ENCODE data around the gene TAF5.

TAF5 gene

GRCh38 chr10:103429647-103430046, 61.9 kb downstream of the TAF5 start:
- H3K4me3 ChIP-seq (ENCODE audit: low read length): no peak overlapping the region

GRCh38 chr10:103431902-103432301, 64.1 kb downstream of the TAF5 start:
- WGBS (ENCODE audit: insufficient coverage, insufficient read length): no CpG with 5 or more reads among the region's 8 CpGs
- H3K36me3 ChIP-seq (ENCODE audit: control insufficient read depth, insufficient read depth, low read length): peaks cover 41% of the 10 kb centered on the region; the same call in 1 of the 2 replicates
- no peak overlapping the region for H3K27ac ChIP-seq (ENCODE audit: low read length)
- H3K9me3 ChIP-seq (ENCODE audit: control insufficient read depth, insufficient read depth, low read length): no peaks in the 10 kb centered on the region
- H3K27me3 ChIP-seq (ENCODE audit: control insufficient read depth, insufficient read depth, low read length): no peaks in the 10 kb centered on the region
- no peak overlapping the region for H3K4me3 ChIP-seq (ENCODE audit: low read length)
- DNase-seq (ENCODE audit: low read depth, low spot score): no peak
- no peaks in the 10 kb centered on the region for H3K4me1 ChIP-seq (ENCODE audit: control insufficient read depth, insufficient read depth, low read length)

More at GRCh38 chr10:103429647-103430046, 61.9 kb downstream of the TAF5 start:
- DNase-seq (ENCODE audit: low read depth, low spot score): no peak
- WGBS (ENCODE audit: insufficient coverage, insufficient read length): no CpG with 5 or more reads among the region's 5 CpGs
- no peak overlapping the region for H3K27ac ChIP-seq (ENCODE audit: low read length)
- no peaks in the 10 kb centered on the region for H3K27me3 ChIP-seq (ENCODE audit: control insufficient read depth, insufficient read depth, low read length)
- H3K4me1 ChIP-seq (ENCODE audit: control insufficient read depth, insufficient read depth, low read length): no peaks in the 10 kb centered on the region
- peaks cover 40% of the 10 kb centered on the region for H3K36me3 ChIP-seq (ENCODE audit: control insufficient read depth, insufficient read depth, low read length)
- H3K9me3 ChIP-seq (ENCODE audit: control insufficient read depth, insufficient read depth, low read length): no peaks in the 10 kb centered on the region

DNA sequence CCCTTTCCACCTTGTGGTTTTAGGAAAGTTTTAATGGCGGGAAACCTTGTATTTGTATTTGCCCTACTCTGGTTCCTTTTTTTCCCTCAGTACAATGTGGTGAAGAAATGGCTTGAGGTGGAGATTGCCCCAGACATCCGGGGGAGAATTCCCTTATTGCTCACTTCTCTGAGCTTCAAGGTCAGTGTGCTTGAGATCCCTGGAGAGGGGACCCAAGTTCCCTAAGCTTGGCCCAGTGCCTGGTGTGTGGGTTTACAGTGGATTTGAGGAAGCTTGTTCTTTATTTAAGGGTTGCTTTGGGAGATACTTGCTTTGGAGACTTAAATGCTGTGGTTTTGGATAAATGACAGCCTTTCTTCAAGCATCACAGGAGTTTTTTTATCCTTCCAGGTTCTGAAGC, 66.1 kb downstream of the TAF5 start:
- no peak overlapping the region for H3K4me3 ChIP-seq (ENCODE audit: low read length)
- no peaks in the 10 kb centered on the region for H3K4me1 ChIP-seq (ENCODE audit: control insufficient read depth, insufficient read depth, low read length)
- H3K9me3 ChIP-seq (ENCODE audit: control insufficient read depth, insufficient read depth, low read length): no peaks in the 10 kb centered on the region
- DNase-seq (ENCODE audit: low read depth, low spot score): no peak
- peaks cover 46% of the 10 kb centered on the region; the same call in 1 of the 2 replicates for H3K36me3 ChIP-seq (ENCODE audit: control insufficient read depth, insufficient read depth, low read length)
- H3K27me3 ChIP-seq (ENCODE audit: control insufficient read depth, insufficient read depth, low read length): no peaks in the 10 kb centered on the region
- WGBS (ENCODE audit: insufficient coverage, insufficient read length): no CpG with 5 or more reads among the region's 2 CpGs
- no peak overlapping the region for H3K27ac ChIP-seq (ENCODE audit: low read length)

Measured in iPS DF 6.9 (cell line).